Kidney (tissue), 14 donors: ENCODE measurements around the gene ZNF311. TPM values are rescaled to one million over a fixed set of nuclear protein-coding genes. Genes with fewer than 3 reads are reported as not detected.

Experiments
- DNase-seq, 5 donors: peaks; one replicate each; pipeline ENCODE4 v3.0.0-alpha.2; 2013 to 2020
- FAIRE-seq: peaks from 2 replicates; lab custom pipeline; 2012; peaks lifted over from hg19 to GRCh38; lab: Jason Lieb, UNC
- H3K27ac ChIP-seq, 2 donors: one replicate each; pipeline ENCODE4 v1.7.0; 2013; ENCODE audit warnings: low read depth in 2 of 2, low read length in 2 of 2, inconsistent platforms in 1 of 2
- H3K27me3 ChIP-seq: one replicate; pipeline ENCODE4 v1.7.1; 2013; ENCODE audit warnings: low read length, inconsistent platforms; ENCODE audit not compliant: control insufficient read depth, insufficient read depth
- H3K36me3 ChIP-seq, 3 donors: one replicate each; pipeline versions ENCODE4 v1.7.0 to v1.7.1; 2013; ENCODE audit warnings: low read length in 3 of 3, control low read depth in 1 of 3, inconsistent platforms in 1 of 3; ENCODE audit not compliant: insufficient read depth in 3 of 3, control insufficient read depth in 2 of 3
- H3K4me1 ChIP-seq, 3 donors: one replicate each; pipeline versions ENCODE4 v1.7.0 to v1.7.1; 2013; ENCODE audit warnings: low read length in 3 of 3, inconsistent platforms in 1 of 3, low read depth in 1 of 3; ENCODE audit not compliant: control insufficient read depth in 2 of 3, insufficient read depth in 2 of 3
- H3K4me3 ChIP-seq, 3 donors: one replicate each; pipeline versions ENCODE4 v1.7.0 to v1.8.1; 2013; ENCODE audit warnings: low read length in 3 of 3, control low read depth in 1 of 3, inconsistent platforms in 1 of 3
- H3K9ac ChIP-seq, 3 donors: one replicate each; pipeline versions ENCODE4 v1.7.0 to v1.7.1; 2013; ENCODE audit warnings: low read length in 3 of 3, control low read depth in 1 of 3, inconsistent platforms in 1 of 3
- H3K9me3 ChIP-seq, 3 donors: one replicate each; pipeline versions ENCODE4 v1.7.0 to v1.7.1; 2013; ENCODE audit warnings: low read length in 3 of 3, control low read depth in 1 of 3, inconsistent platforms in 1 of 3; ENCODE audit not compliant: control insufficient read depth in 2 of 3, insufficient read depth in 1 of 3
- intact Hi-C: fragments of 100-400 bp; cut with DNase I; formaldehyde crosslinking; loops from one replicate; pipeline ENCODE4 v1.11.1; 2022
- polyA plus RNA-seq: library from polyadenylated mRNA; stranded (reverse); fragments of 350-450 nt; fragmentation: Illumina TruSeq; extraction: RNeasy Lipid Tissue Mini Kit (QIAGEN cat#74804); gene quantifications from one replicate; pipeline ENCODE4 v1.2.3, GENCODE V29; 2014; ENCODE audit warnings: low read depth, low replicate concordance; ENCODE audit not compliant: insufficient read depth
- total RNA-seq: library from RNA; stranded (reverse); fragmentation: NEBNext Ultra II Directional; extraction: Animal tissue kit (Norgen Biotek cat#: 25700); gene quantifications from one replicate; pipeline ENCODE4 v1.2.1, GENCODE V29; 2021
- TF ChIP-seq, protein P1 (sequence below): IDR thresholded peaks from 3 replicates; pipeline ENCODE4 v1.5.1; 2012; ENCODE audit warnings: mild to moderate bottlenecking, moderate library complexity, borderline replicate concordance; ENCODE audit not compliant: insufficient read depth; ENCODE audit errors: extremely low read depth
- donor health status: control.
- donor health status: control.
- donor health status: control.
- donor health status: control.
- donor health status: control.
- donor health status: DM: yes; HTN: yes; CAD: no.
- donor health status: Normal renal cell carcinoma (clear cell type).

ZNF311 gene
- total and polyA plus RNA-seq, 2 donors from 2014 or later: 0.77 to 1.6 TPM

DNA sequence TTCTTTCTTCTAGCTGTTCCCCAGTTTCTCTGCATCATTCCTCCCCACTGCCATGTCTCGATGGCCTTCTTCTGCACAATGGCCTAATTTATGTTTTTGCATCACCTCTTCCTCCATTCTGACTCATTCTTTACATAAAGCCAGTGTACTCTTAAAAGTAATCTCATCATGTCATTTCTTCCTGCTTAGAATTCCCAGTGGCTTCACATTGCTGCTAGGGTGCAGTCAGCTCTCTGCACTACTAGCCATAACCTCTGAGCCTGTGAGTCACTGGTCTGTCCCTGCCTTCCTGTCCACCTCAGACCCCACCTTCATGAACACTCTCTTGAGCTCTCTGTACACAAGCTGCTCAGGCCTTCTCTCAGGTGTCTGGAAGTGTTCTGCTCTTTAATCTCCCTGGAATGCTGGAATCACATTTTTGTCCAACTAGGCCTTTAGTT, 57.3 kb downstream of the ZNF311 start:
- no peak for FAIRE-seq
- no peaks in the 10 kb centered on the region for H3K9me3 ChIP-seq

DNA sequence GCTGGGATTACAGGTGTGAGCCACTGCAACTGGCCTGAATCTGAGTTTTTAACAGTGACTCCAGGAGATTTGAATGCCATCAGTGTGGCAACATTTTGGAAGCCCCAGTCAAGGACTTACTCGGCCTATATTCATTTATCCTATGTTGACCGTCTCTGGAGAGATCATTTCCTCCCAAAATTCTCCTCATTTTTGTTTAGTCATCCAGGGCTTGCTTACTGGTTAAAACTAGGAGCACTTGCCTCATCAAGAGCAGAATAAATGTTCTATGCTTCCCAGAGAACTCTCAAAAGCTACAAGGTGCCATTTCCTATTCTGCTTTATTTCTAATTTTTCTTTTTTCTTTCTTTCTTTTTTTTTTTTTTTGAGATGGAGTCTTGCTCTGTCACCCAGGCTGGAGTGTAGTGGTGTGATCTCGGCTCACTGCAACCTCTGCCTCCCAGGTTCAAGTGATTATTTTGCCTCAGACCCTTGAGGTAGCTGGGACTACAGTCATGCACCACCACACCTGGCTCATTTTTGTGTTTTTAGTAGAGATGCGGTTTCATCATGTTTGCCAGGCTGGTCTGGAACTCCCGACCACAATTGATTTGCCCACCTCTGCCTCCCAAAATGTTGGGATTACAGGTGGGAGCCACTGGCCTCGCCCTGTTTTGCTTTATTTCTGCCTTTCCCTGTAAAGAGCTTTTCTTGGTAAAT, 57.9 kb downstream of the ZNF311 start:
- H3K4me1 ChIP-seq: peaks cover 0 to 7% (median 2%) of the 10 kb centered on the region in 3 donors
- FAIRE-seq: no peak
- TF ChIP-seq, protein P1, sequence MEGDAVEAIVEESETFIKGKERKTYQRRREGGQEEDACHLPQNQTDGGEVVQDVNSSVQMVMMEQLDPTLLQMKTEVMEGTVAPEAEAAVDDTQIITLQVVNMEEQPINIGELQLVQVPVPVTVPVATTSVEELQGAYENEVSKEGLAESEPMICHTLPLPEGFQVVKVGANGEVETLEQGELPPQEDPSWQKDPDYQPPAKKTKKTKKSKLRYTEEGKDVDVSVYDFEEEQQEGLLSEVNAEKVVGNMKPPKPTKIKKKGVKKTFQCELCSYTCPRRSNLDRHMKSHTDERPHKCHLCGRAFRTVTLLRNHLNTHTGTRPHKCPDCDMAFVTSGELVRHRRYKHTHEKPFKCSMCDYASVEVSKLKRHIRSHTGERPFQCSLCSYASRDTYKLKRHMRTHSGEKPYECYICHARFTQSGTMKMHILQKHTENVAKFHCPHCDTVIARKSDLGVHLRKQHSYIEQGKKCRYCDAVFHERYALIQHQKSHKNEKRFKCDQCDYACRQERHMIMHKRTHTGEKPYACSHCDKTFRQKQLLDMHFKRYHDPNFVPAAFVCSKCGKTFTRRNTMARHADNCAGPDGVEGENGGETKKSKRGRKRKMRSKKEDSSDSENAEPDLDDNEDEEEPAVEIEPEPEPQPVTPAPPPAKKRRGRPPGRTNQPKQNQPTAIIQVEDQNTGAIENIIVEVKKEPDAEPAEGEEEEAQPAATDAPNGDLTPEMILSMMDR: no peak
- no peaks in the 10 kb centered on the region for H3K9me3 ChIP-seq
- no peak for DNase-seq
- no peak overlapping the region for H3K9ac ChIP-seq
- H3K27ac ChIP-seq: no peak overlapping the region
- H3K27me3 ChIP-seq: no peaks in the 10 kb centered on the region
- no peak overlapping the region for H3K4me3 ChIP-seq
- H3K36me3 ChIP-seq: no peaks in the 10 kb centered on the region
- intact Hi-C loops: no loop called here

More for the DNA sequence above, 57.3 kb downstream of the ZNF311 start:
- Histone ChIP-seq H3K27me3 (no peaks in the 10 kb centered on the region), H3K4me1 (peaks cover 0 to 7% (median 0%) of the 10 kb centered on the region in 3 donors), H3K27ac (no peak overlapping the region), H3K4me3 (no peak overlapping the region), H3K36me3 (no peaks in the 10 kb centered on the region), H3K9ac (no peak overlapping the region)
- TF ChIP-seq, protein P1: no peak
- DNase-seq: no peak
- intact Hi-C loops: no loop called here

DNA sequence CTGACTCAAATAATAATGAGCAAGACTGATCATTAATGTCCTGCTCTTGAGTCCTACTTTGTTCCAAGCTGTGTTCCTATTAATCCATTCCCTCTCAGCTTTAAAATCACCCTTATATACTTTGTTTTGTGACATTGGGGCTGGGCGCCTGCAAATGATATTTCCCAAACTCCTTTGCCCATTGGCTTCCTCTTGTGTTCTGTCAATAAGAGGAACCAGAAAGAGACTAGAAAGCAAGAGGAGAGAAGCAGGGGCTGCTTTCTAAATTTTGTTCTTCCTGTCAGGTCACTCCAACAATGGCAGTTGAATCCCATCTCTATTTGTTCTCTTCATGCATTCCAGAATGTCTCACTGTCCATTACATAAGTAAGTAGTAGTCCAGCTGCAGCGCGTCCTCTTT, 59.8 kb downstream of the ZNF311 start:
- TF ChIP-seq, protein P1: no peak
- H3K4me1 ChIP-seq: peaks cover 0 to 10% (median 9%) of the 10 kb centered on the region in 3 donors
- H3K36me3 ChIP-seq: no peaks in the 10 kb centered on the region
- no peaks in the 10 kb centered on the region for H3K9me3 ChIP-seq
- DNase-seq (no peak), FAIRE-seq (no peak)
- no peaks in the 10 kb centered on the region for H3K27me3 ChIP-seq
- H3K4me3 ChIP-seq: no peak overlapping the region
- intact Hi-C loops: no loop called here
- no peak overlapping the region for H3K27ac ChIP-seq
- no peak overlapping the region for H3K9ac ChIP-seq

Other genes with a start within 250 kb of the ZNF311 start
- gene TRIM27, start 81.3 kb downstream of the ZNF311 start, total RNA-seq: 47.7 TPM
- 33.9 TPM for gene TRIM27, start 81.3 kb downstream of the ZNF311 start, polyA plus RNA-seq
- not detected for gene OR2W1, start 39.9 kb upstream of the ZNF311 start, total RNA-seq
- not detected for gene OR2W1, start 39.9 kb upstream of the ZNF311 start, polyA plus RNA-seq
- not detected for gene OR2B3, start 82.0 kb upstream of the ZNF311 start, total RNA-seq
- gene OR2B3, start 82.0 kb upstream of the ZNF311 start, polyA plus RNA-seq: not detected
- gene OR2J1, start 94.2 kb upstream of the ZNF311 start, total RNA-seq: not detected
- not detected for gene OR2J1, start 94.2 kb upstream of the ZNF311 start, polyA plus RNA-seq
- gene OR2J3, start 102.7 kb upstream of the ZNF311 start, total RNA-seq: not detected
- not detected for gene OR2J3, start 102.7 kb upstream of the ZNF311 start, polyA plus RNA-seq
- gene OR2J2, start 165.6 kb upstream of the ZNF311 start, total RNA-seq: not detected
- gene OR2J2, start 165.6 kb upstream of the ZNF311 start, polyA plus RNA-seq: not detected